Activated T-cell treated with anti-CD3 and anti-CD28 coated beads for 48 hours (primary cell): ENCODE results near the gene DNMBP.
"Not testable (repeated sequence)": the region's sequence is repeated elsewhere in the genome, so short reads cannot be mapped to it uniquely, and the experiment has no call there.

Experiments
- DNase-seq: peaks from one replicate; pipeline ENCODE4 v3.0.0-alpha.2; 2020; ENCODE audit warnings: low read depth

The DNMBP gene

GRCh38 chr10:99945263-99945662 lies 64.5 kb downstream of the DNMBP start:
- no peak for DNase-seq

GRCh38 chr10:99944860-99945259 lies 64.9 kb downstream of the DNMBP start:
- no peak for DNase-seq

DNA sequence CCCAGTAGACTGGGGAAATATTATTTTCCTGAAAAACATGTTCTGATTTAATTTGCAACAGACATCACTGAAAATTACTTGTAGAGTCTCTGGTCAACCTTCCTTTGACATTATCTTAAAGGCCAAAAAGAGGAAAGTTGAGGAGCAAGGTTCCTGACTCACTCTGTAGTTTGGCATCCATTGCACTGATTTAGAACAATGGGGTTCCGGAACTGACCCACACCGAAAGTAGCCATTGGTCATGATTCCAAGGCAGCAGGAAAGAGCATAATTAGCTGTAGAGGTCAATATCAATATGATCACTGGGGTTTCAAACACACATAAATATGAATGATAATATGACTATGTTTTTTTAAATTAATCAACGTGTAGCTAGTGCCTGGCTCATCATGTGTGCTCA lies 65.8 kb downstream of the DNMBP start:
- no peak for DNase-seq

DNA sequence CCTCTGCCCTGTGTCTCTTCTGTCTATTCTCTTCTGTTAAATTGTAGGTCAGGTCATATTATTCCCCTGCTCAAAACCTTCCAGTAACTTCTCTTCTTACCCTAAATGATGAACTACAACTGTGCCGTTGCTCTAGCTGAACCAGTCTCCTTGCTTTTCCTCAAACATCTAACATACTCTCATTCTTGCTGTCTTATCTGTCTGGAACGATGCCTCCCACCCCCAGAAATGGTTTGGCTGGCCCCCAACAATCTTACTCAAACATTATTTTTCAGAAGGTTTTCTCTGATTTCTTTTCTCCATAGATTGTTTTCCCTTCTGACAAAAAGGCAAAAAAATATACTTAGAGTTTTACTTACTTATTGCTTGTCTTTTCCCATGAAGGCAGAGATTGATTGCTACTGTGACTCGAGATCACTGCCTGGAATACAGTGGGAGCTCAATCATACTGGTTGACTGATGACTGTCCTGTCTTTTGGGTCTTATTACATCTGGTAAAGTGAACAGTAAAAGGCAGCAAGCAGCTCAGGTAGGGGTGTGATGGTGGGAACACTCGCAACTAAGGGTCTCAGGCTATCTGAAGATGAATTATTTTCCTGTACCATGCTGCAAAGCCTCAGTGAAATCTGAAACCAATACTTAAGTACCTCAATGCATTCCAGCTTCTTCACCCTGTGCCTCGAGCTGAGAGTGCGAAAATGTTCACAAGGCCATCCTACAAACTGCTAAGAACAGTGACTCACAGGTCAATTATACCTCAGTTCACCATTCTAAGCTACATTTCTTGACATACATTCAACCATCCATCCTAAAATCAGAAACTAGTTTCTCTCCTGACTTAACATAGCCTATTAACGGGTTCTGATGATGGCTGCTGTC lies 67.6 kb downstream of the DNMBP start:
- no peak for DNase-seq

GRCh38 chr10:99938563-99938962 lies 71.2 kb downstream of the DNMBP start:
- no peak for DNase-seq

GRCh38 chr10:99937630-99938029 lies 72.1 kb downstream of the DNMBP start:
- DNase-seq = no peak

GRCh38 chr10:99932203-99932957 lies 77.4 kb downstream of the DNMBP start:
- not testable (repeated sequence) for DNase-seq

- no peak for DNase-seq
Observed at GRCh38 chr10:99930731-99931550, 78.8 kb downstream of the DNMBP start.

DNA sequence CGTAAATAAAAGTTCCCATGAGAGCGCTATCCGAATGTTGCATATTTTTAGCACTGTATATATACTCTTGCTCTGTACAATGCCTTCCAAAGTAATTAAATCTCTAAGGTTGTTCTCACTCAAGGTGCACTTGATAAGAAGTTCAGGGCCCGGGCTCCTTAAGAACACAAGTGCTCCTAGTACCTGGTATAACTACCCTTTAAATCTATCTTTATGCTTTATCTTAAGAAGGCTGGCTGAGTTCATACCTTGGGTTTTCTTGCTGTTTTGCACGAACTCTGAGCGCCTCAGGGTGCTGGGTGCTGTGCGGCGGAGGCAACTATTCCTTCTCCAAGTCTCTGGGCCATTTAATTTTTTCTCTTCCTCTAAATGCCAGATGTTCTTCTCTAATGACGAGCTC lies 80.4 kb downstream of the DNMBP start:
- DNase-seq = no peak

- DNase-seq = no peak
Observed at GRCh38 chr10:99927721-99928280, 81.9 kb downstream of the DNMBP start.

- no peak for DNase-seq
Observed at GRCh38 chr10:99926925-99927720, 82.6 kb downstream of the DNMBP start.

DNA sequence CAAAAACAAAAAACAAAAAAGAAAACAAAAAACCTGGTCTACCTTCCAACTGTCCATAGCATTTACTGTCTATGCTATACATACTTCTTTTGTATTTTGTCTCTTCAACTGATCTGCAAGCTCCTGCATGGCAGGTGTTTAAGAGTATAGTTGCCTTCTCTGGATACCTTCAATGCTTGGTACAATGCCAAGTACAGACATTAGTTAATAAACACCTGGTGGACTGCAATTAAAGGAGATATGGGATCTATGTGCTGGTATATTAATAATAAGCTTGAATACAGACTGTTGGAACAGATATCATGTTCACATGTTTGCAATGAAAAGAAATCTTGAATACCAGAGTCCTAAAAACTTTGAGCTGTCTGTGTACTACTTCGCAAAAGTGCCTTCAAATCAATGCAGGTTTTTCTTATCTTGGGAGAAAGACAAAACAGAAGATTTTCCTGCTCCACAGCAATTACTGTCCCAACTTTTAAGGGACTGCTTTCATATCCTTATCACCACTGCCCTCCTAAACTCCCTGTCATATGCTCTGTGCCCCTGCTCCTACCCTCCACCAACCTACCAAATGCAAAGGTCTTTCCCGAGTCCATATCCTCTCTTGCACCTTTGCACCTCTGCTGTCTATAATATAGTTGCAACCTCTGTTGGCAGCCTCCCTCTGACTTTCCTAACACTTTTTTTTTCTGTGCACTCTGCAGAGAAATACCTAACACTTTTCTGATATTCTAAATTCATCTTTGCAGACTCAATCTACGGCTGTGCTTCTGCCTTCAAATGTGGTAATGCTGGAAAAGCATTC lies 85.1 kb downstream of the DNMBP start:
- no peak for DNase-seq

GRCh38 chr10:99921948-99922347 lies 87.8 kb downstream of the DNMBP start:
- no peak for DNase-seq

DNA sequence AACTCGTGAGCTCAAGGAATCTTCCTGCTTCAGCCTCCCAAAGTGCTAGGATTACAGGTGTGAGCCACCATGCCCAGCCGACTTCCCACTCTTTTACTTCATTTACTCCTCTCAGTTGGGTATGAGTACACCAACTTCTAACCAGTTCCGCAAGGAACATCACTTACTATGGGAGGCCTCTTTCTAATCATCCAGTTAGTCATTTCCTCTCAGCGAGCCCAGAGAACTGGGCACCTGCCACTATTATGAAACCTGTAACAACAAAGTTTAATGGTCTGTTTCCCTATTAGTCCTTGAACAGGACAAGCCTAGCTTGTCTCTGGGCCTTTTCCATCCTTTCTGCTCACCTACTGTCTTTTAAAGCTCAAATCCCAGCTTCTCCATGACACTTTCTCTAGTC lies 88.8 kb downstream of the DNMBP start:
- no peak for DNase-seq

GRCh38 chr10:99920486-99920885 lies 89.3 kb downstream of the DNMBP start:
- DNase-seq = no peak

DNA sequence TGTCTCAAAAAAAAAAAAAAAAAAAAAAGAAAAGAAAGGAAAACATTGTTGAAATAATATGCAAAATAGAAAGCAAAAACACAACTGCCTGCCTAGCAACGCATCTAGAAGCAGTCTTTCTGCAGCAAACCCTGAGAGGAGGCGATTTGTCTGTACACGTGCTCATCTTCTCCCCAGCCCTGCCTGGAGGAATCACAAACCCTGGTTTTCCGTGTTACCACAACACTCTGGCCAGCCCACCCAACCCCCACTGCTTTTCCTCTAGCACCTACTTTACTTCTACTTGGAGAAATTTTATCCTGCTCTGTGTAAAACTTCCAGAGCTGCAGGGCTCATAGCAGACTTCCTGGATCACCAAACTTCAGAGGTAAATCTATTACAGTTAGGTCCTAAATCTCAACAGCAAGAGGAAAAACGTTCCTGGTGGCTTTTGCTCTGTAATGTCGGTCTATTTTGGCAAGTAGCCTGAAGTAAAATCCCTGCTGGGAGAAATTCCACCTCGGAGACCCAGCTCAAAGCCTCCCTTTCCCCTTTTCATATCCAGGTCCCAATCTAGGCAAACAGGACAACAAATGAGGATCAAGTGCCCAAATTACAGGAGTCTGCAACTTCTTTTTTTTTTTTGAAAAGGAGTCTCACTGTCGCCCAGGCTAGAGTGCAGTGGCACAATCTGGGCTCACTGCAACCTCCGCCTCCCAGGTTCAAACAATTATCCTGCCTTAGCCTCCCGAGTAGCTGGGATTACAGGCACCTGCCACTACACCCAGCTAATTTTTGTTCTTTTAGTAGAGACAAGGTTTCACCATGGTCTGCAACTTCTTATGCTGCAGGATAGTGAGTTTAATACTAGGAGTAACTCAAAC lies 91.6 kb downstream of the DNMBP start:
- no peak for DNase-seq

DNA sequence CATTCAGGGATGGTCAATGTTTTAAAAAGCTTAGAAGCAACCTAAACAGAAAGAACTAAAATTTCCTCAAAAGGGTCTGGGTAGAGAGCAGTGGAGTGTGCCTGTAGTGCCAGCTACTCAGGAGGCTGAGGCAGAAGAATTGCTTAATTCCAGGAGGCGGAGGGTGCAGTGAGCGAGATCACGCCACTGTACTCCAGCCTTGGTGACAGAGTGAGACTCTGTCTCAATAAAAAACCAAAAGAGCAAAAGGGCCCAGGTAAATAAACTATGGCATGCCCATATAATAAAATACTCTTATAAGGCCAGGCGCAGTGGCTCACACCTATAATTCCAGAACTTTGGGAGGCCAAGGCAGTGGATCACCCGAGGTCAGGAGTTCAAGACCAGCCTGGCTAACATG lies 93.0 kb downstream of the DNMBP start:
- no peak for DNase-seq

GRCh38 chr10:99915414-99915813 lies 94.3 kb downstream of the DNMBP start:
- no peak for DNase-seq

DNA sequence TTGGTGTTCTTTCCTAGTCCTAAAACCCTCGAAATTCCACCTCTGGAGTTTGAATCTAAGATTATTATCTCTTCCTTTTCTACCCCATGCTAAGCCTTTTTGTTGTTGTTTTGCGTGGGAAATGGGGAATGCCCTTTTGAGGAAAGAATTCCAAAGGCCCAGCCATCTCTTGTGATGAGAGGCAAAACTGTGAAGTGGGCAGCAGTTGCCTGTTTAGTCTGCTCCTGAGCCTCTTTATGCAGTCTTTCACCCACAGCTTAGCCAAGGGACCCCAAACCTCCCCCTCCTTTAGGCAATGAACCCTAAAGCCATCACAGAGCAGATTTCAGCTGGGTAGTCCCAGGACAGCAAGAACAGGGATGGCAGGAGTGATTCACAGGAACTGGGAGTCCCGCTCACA lies 95.5 kb downstream of the DNMBP start:
- no peak for DNase-seq
